Natural killer cell (primary cell): Measurements from ENCODE around the gene RASGEF1C. TPM values are rescaled to one million over a fixed set of nuclear protein-coding genes. Genes with fewer than 3 reads are reported as not detected.

Source experiments
- ATAC-seq, 3 donors: fragments of 150-1000 bp in 2 of 3; fragments of 200-7000 bp in 1 of 3; cut with Tn5 transposase; 1 replicate in 1 of 3; 2 replicates in 2 of 3; pipeline ENCODE4 v1.10.0; 2021; ENCODE audit warnings: mild to moderate bottlenecking in 2 of 3, moderate library complexity in 2 of 3
- DNase-seq, 2 donors: peaks; one replicate each; pipeline versions ENCODE4 v3.0.0 to v3.0.0-alpha.2; 2013 to 2021; ENCODE audit warnings: mixed read lengths in 1 of 2
- H3K27ac ChIP-seq: one replicate; pipeline ENCODE4 v1.5.1; 2013; ENCODE audit warnings: mild to moderate bottlenecking, low read length
- H3K27me3 ChIP-seq: one replicate; pipeline ENCODE4 v1.6.1; 2013; ENCODE audit warnings: low read length; ENCODE audit not compliant: control insufficient read depth, insufficient read depth
- H3K36me3 ChIP-seq: one replicate; pipeline ENCODE4 v1.6.1; 2013; ENCODE audit warnings: low read length; ENCODE audit not compliant: control insufficient read depth, insufficient read depth
- H3K4me1 ChIP-seq: one replicate; pipeline ENCODE4 v1.6.1; 2013; ENCODE audit warnings: low read length; ENCODE audit not compliant: control insufficient read depth, insufficient read depth
- H3K4me3 ChIP-seq: one replicate; pipeline ENCODE4 v1.5.1; 2013; ENCODE audit warnings: low read length
- H3K9me3 ChIP-seq: one replicate; pipeline ENCODE4 v1.6.1; 2013; ENCODE audit warnings: low read length; ENCODE audit not compliant: control insufficient read depth, insufficient read depth
- H3K27ac Mint-ChIP-seq, 2 donors: one replicate each; pipeline ENCODE4 v1.8.0; 2022; ENCODE audit warnings: mild to moderate bottlenecking in 2 of 2, mixed read lengths in 2 of 2, moderate library complexity in 1 of 2
- H3K27me3 Mint-ChIP-seq, 2 donors: one replicate each; pipeline ENCODE4 v1.8.0; 2022; ENCODE audit warnings: low read depth in 2 of 2, mixed read lengths in 2 of 2
- H3K36me3 Mint-ChIP-seq: one replicate; pipeline ENCODE4 v1.8.0; 2022; ENCODE audit warnings: mixed read lengths
- H3K4me1 Mint-ChIP-seq, 2 donors: one replicate each; pipeline ENCODE4 v1.8.0; 2022; ENCODE audit warnings: mixed read lengths in 2 of 2
- H3K4me3 Mint-ChIP-seq: one replicate; pipeline ENCODE4 v1.8.0; 2022; ENCODE audit warnings: mild to moderate bottlenecking, moderate library complexity, mixed read lengths
- H3K9me3 Mint-ChIP-seq, 2 donors: one replicate each; pipeline ENCODE4 v1.8.0; 2022; ENCODE audit warnings: mixed read lengths in 2 of 2
- WGBS: methylation state at CpG from one replicate; pipeline ENCODE4 v1.1.7; 2013; ENCODE audit warnings: missing lambda C conversion rate; ENCODE audit not compliant: insufficient coverage; 5-methylcytosine and 5-hydroxymethylcytosine counted together
- intact Hi-C: fragments of 100-400 bp; cut with micrococcal nuclease; formaldehyde crosslinking; loops from one replicate; pipeline ENCODE4 v1.14.2; 2022
- total RNA-seq, 4 donors: library from RNA; stranded (reverse); fragments of 120-200 nt in 1 of 4; gene quantifications; one replicate each; pipeline versions ENCODE4 v1.2.3 to v1.2.4, GENCODE V29; 2013 to 2022
- TF ChIP-seq, protein P1 (sequence below): fragments of 200-600 bp; IDR thresholded peaks from one replicate; pipeline ENCODE4 v1.8.0; 2022; ENCODE audit warnings: antibody characterized with exemption

Gene RASGEF1C
- total RNA-seq, 3 donors from 2014 or later (not counting 1 experiment from before 2014, with no cell fraction given) = not detected

DNA sequence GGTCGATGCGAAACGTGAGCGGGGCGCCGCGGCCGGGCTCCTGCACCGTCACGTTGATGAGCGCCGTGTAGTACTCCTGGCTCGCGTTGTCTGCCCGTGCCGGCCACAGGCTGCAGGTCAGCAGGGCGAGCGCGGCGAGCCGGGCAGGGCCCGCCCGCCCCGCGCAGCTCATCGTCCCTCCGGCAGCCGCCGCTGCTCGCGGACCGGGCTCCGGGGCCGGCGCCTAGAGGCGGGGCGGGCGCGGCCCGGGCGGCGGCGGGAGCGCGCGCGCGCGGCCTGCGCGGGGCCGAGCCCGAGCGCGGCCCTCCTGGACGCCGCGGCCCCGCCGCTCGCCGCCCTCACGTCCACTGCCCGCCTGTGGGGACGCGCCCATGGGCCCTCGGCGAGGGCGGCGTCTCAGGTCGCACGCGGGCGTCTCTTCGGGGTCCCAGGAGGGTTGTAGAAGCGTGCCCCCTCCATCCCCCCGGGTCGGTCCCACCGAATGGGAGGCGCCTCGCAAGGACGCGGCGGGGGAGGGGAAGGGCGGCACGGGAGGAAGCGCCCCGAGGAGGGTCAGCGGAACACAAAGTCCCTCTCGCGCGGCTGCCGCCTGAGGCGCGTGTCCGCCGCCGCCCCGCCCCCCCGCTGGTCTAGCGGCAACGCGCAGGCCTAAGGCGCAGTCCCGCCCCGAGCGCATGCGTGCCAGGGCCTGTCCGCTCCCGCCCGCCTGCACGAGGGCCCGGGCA, 137.3 kb downstream of the RASGEF1C start, which contains the start of gene RNF130:
RNF130 (minus strand) TSS at position 229 of the 725 bp plus-strand sequence; CDS start at position 172, 57 bp downstream.
- peak within 1 kb of the TSS; percentile 70 for H3K4me3 ChIP-seq
- H3K9me3 ChIP-seq = no peaks in the 10 kb centered on the region
- TF ChIP-seq, protein P1, sequence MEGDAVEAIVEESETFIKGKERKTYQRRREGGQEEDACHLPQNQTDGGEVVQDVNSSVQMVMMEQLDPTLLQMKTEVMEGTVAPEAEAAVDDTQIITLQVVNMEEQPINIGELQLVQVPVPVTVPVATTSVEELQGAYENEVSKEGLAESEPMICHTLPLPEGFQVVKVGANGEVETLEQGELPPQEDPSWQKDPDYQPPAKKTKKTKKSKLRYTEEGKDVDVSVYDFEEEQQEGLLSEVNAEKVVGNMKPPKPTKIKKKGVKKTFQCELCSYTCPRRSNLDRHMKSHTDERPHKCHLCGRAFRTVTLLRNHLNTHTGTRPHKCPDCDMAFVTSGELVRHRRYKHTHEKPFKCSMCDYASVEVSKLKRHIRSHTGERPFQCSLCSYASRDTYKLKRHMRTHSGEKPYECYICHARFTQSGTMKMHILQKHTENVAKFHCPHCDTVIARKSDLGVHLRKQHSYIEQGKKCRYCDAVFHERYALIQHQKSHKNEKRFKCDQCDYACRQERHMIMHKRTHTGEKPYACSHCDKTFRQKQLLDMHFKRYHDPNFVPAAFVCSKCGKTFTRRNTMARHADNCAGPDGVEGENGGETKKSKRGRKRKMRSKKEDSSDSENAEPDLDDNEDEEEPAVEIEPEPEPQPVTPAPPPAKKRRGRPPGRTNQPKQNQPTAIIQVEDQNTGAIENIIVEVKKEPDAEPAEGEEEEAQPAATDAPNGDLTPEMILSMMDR = no peak
- WGBS = under 1% methylated on average over 113 of the region's 113 CpGs
- ATAC-seq (peak; percentile 81 to 91 (median 84)), DNase-seq (peak; percentile 87 to 90)
- peaks cover 19% of the 10 kb centered on the region for H3K4me1 ChIP-seq
- Mint-ChIP-seq H3K27ac (peak within 1 kb of the TSS; percentile 68 to 82), H3K4me3 (peak within 1 kb of the TSS; percentile 90), H3K36me3 (no peaks in the 10 kb centered on the region), H3K4me1 (peaks cover 30 to 41% of the 10 kb centered on the region in 2 donors), H3K27me3 (peaks cover 12 to 22% of the 10 kb centered on the region in 2 donors), H3K9me3 (no peaks in the 10 kb centered on the region)
- intact Hi-C loops = loop anchor here (1.0 to 5.0 kb wide), 3 partner anchors 14 to 519 kb away; partner anchors contain the start of gene RUFY1
- peak within 1 kb of the TSS; percentile 87 for H3K27ac ChIP-seq
- no peaks in the 10 kb centered on the region for H3K27me3 ChIP-seq
- H3K36me3 ChIP-seq = no peaks in the 10 kb centered on the region

DNA sequence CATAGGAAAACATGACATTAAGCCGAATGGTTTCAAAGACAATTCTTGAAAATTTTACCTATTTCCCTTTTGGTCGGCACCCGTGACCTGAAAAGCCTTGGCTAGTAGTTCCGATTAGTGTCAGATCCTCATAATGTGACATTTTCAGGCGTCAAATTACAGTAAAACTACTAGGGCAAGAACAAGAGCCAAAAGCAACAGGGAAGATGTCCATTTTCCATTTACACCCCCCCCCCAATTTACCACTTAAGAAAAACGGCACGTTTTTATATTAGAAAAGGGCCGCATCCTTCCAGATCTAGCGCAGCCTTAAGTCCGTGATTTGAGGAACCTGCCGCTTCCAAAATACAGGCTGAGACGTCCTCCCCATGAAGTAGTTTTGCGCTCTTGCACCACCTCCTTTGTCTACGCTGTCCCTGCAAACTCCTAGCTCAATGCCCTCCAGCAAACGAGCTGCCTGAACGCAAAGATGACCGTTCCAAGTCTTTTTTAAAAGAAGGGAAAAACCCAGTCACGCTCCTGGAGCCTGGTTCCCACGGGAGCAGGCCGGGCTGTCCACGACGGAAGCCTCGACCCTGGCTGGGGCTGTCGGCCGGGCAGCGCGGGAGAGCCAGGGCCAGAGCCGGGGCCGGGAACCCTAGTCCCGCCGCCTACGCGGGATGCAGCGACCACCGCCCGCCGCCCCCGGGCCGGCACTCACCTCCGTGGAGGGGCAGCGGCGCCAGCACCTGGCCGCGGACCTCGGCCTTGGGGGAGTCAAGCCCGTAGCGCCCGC, 138.1 kb downstream of the RASGEF1C start:
- intact Hi-C loops = loop anchor here (5.0 kb wide), 2 partner anchors 64 to 519 kb away; partner anchors contain the start of gene RUFY1
- peak overlapping the region; percentile 55 for H3K4me3 ChIP-seq
- no peaks in the 10 kb centered on the region for H3K27me3 ChIP-seq
- WGBS = 5% methylated on average over 48 of the region's 48 CpGs
- Mint-ChIP-seq H3K27ac (peak overlapping the region; percentile 47 to 79), H3K9me3 (no peaks in the 10 kb centered on the region), H3K36me3 (no peaks in the 10 kb centered on the region), H3K4me3 (peak overlapping the region; percentile 90), H3K4me1 (peaks cover 30 to 45% of the 10 kb centered on the region in 2 donors), H3K27me3 (peaks cover 9 to 14% of the 10 kb centered on the region in 2 donors)
- no peak overlapping the region for H3K27ac ChIP-seq
- peaks cover 19% of the 10 kb centered on the region for H3K4me1 ChIP-seq
- TF ChIP-seq, protein P1 = no peak
- peak; percentile 6 to 12 (median 10) for ATAC-seq
- no peaks in the 10 kb centered on the region for H3K9me3 ChIP-seq
- no peaks in the 10 kb centered on the region for H3K36me3 ChIP-seq
- peak in 1 of 2 donors; percentile 51 for DNase-seq

DNA sequence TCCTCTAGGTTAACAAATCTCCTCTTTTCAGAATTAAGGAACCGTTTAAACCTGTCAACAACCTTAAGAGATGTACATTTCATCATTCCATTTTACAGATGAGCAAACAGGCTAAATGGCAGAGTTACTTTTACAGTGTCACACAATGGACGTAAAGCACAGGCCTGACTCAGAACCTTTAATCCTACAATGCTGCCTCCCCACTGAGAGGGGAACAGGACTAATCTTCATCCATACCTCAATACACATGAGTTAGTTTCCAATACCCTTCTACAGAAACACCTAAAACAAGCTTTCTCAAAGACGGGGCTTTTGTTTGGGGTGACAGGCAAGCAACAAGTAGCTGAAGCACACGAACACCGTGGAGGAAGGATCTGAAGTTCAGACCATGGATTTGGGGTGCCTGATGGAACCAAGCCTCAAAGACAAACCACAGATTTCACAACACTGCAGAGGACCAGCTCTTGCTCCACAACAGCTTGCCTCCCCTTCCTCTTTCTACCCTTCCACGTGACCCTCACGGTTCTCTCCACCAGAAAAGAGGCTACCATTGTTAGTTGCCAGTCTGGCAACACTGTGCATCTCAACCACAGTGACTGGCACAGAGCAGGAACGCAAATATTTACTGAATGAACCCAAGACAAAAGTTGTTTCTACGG, 139.3 kb downstream of the RASGEF1C start:
- intact Hi-C loops = loop anchor here (5.0 kb wide), 2 partner anchors 62 to 517 kb away; partner anchors contain the start of gene RUFY1
- Mint-ChIP-seq H3K27me3 (peaks cover 2 to 7% of the 10 kb centered on the region in 2 donors), H3K27ac (peak overlapping the region; percentile 47 to 79), H3K4me3 (peak overlapping the region; percentile 90), H3K4me1 (peaks cover 30 to 45% of the 10 kb centered on the region in 2 donors), H3K9me3 (no peaks in the 10 kb centered on the region), H3K36me3 (no peaks in the 10 kb centered on the region)
- ATAC-seq = peak in 1 of 3 donors; percentile 27
- H3K27me3 ChIP-seq = no peaks in the 10 kb centered on the region
- peak in 1 of 2 donors; percentile 30 for DNase-seq
- TF ChIP-seq, protein P1 = no peak
- H3K4me3 ChIP-seq = no peak overlapping the region
- H3K4me1 ChIP-seq = peaks cover 19% of the 10 kb centered on the region
- 30% methylated on average over 9 of the region's 9 CpGs for WGBS
- H3K9me3 ChIP-seq = no peaks in the 10 kb centered on the region
- no peaks in the 10 kb centered on the region for H3K36me3 ChIP-seq
- peak overlapping the region; percentile 8 for H3K27ac ChIP-seq
